HG03442 (cell line): Measurements from ENCODE around the gene RRBP1.

Source experiments
- ATAC-seq: cut with Tn5 transposase; IDR thresholded peaks from one replicate; pipeline ENCODE4 v1.9.1; 2021; ENCODE audit warnings: mild to moderate bottlenecking, moderate library complexity; ENCODE audit not compliant: unreplicated experiment

Gene RRBP1

GRCh38 chr20:17587148-17587547 is 94.9 kb downstream of the RRBP1 start:
- ATAC-seq, result no peak

GRCh38 chr20:17586250-17586649 is 95.8 kb downstream of the RRBP1 start:
- ATAC-seq, result no peak

GRCh38 chr20:17584689-17585088 is 97.4 kb downstream of the RRBP1 start:
- ATAC-seq, result no peak

- no peak for ATAC-seq
Measured at GRCh38 chr20:17583126-17583525, 98.9 kb downstream of the RRBP1 start.

GRCh38 chr20:17580895-17581294 is 101.1 kb downstream of the RRBP1 start:
- ATAC-seq, result no peak

- no peak for ATAC-seq
Measured at GRCh38 chr20:17579369-17580039, 102.5 kb downstream of the RRBP1 start.

GRCh38 chr20:17576215-17576614 is 105.8 kb downstream of the RRBP1 start:
- ATAC-seq, result no peak

- no peak for ATAC-seq
Measured at GRCh38 chr20:17573463-17573862, 108.6 kb downstream of the RRBP1 start.

- ATAC-seq, result no peak
Measured at GRCh38 chr20:17572034-17572638, 109.9 kb downstream of the RRBP1 start.

GRCh38 chr20:17571153-17571527 is 110.9 kb downstream of the RRBP1 start:
- ATAC-seq, result no peak

- peak; percentile 35 for ATAC-seq
Measured at GRCh38 chr20:17570347-17571152, 111.5 kb downstream of the RRBP1 start.

- peak; percentile 93 for ATAC-seq
Measured at GRCh38 chr20:17569616-17570346, 112.3 kb downstream of the RRBP1 start, which contains the start of gene DSTN. Gene DSTN, plus strand, starts transcription at chr20:17570075. Its CDS starts 134 bp downstream, at chr20:17570209.

- ATAC-seq, result no peak
Measured at GRCh38 chr20:17568972-17569521, 113.0 kb downstream of the RRBP1 start.

GRCh38 chr20:17568045-17568788 is 113.8 kb downstream of the RRBP1 start:
- ATAC-seq, result no peak

GRCh38 chr20:17566345-17566744 is 115.7 kb downstream of the RRBP1 start:
- no peak for ATAC-seq

GRCh38 chr20:17565169-17565845 is 116.7 kb downstream of the RRBP1 start:
- ATAC-seq, result no peak
